ES-I3 (cell line): ENCODE results near the gene MVB12B.
"Not testable (repeated sequence)": the region's sequence is repeated elsewhere in the genome, so short reads cannot be mapped to it uniquely, and the experiment has no call there.

ENCODE experiments used
- H3K36me3 ChIP-seq: 2 replicates; pipeline ENCODE4 v1.6.1; 2013; ENCODE audit warnings: mild to moderate bottlenecking, low read length, control low read depth, moderate library complexity; ENCODE audit not compliant: insufficient read depth
- H3K4me1 ChIP-seq: 2 replicates; pipeline ENCODE4 v1.6.1; 2013; ENCODE audit warnings: mild to moderate bottlenecking, control low read depth, low read length; ENCODE audit not compliant: insufficient read depth
- H3K9ac ChIP-seq: 2 replicates; pipeline ENCODE4 v1.6.1; 2013; ENCODE audit warnings: low read depth, mild to moderate bottlenecking, low read length, moderate library complexity
- H3K9me3 ChIP-seq: 2 replicates; pipeline ENCODE4 v1.6.1; 2013; ENCODE audit warnings: mild to moderate bottlenecking, low read length, moderate library complexity; ENCODE audit not compliant: control insufficient read depth, insufficient read depth

MVB12B gene

GRCh38 chr9:126474206-126474765 lies 147.7 kb downstream of the MVB12B start:
- no peak overlapping the region for H3K9ac ChIP-seq
- no peaks in the 10 kb centered on the region for H3K9me3 ChIP-seq
- H3K36me3 ChIP-seq = no peaks in the 10 kb centered on the region
- peaks cover 12% of the 10 kb centered on the region for H3K4me1 ChIP-seq

- H3K9me3 ChIP-seq = no peaks in the 10 kb centered on the region
- H3K36me3 ChIP-seq = no peaks in the 10 kb centered on the region
- no peak overlapping the region for H3K9ac ChIP-seq
- peaks cover 12% of the 10 kb centered on the region for H3K4me1 ChIP-seq
Measured at GRCh38 chr9:126474786-126475485, 148.3 kb downstream of the MVB12B start.

GRCh38 chr9:126475933-126476555 lies 149.4 kb downstream of the MVB12B start:
- Histone ChIP-seq H3K4me1 (peaks cover 12% of the 10 kb centered on the region), H3K9me3 (no peaks in the 10 kb centered on the region), H3K9ac (no peak overlapping the region), H3K36me3 (no peaks in the 10 kb centered on the region)

GRCh38 chr9:126477432-126477831 lies 150.8 kb downstream of the MVB12B start:
- H3K9ac ChIP-seq, H3K36me3 ChIP-seq, H3K9me3 ChIP-seq, H3K4me1 ChIP-seq: not testable (repeated sequence)

- H3K4me1 ChIP-seq = no peaks in the 10 kb centered on the region
- no peaks in the 10 kb centered on the region for H3K36me3 ChIP-seq
- no peak overlapping the region for H3K9ac ChIP-seq
- H3K9me3 ChIP-seq = no peaks in the 10 kb centered on the region
Measured at GRCh38 chr9:126478216-126478981, 151.8 kb downstream of the MVB12B start.

- Histone ChIP-seq H3K4me1 (no peaks in the 10 kb centered on the region), H3K36me3 (no peaks in the 10 kb centered on the region)
Measured at GRCh38 chr9:126479515-126479914, 152.9 kb downstream of the MVB12B start.

GRCh38 chr9:126480813-126481212 lies 154.2 kb downstream of the MVB12B start:
- no peaks in the 10 kb centered on the region for H3K9me3 ChIP-seq
- no peaks in the 10 kb centered on the region for H3K4me1 ChIP-seq
- H3K9ac ChIP-seq = no peak overlapping the region
- H3K36me3 ChIP-seq = no peaks in the 10 kb centered on the region

More at GRCh38 chr9:126479515-126479914, 152.9 kb downstream of the MVB12B start:
- Histone ChIP-seq H3K9me3 (no peaks in the 10 kb centered on the region), H3K9ac (no peak overlapping the region)

- Histone ChIP-seq H3K9me3 (no peaks in the 10 kb centered on the region), H3K4me1 (no peaks in the 10 kb centered on the region), H3K9ac (no peak overlapping the region), H3K36me3 (no peaks in the 10 kb centered on the region)
Measured at GRCh38 chr9:126481862-126482261, 155.2 kb downstream of the MVB12B start.

- Histone ChIP-seq H3K36me3 (no peaks in the 10 kb centered on the region), H3K4me1 (no peaks in the 10 kb centered on the region), H3K9me3 (no peaks in the 10 kb centered on the region), H3K9ac (no peak overlapping the region; the same call in 1 of the 2 replicates)
Measured at GRCh38 chr9:126482361-126483044, 155.9 kb downstream of the MVB12B start.

GRCh38 chr9:126483468-126484073 lies 156.9 kb downstream of the MVB12B start:
- Histone ChIP-seq H3K4me1 (no peaks in the 10 kb centered on the region), H3K9me3 (no peaks in the 10 kb centered on the region), H3K36me3 (no peaks in the 10 kb centered on the region), H3K9ac (no peak overlapping the region)

- no peaks in the 10 kb centered on the region for H3K4me1 ChIP-seq
- no peaks in the 10 kb centered on the region for H3K9me3 ChIP-seq
- no peaks in the 10 kb centered on the region for H3K36me3 ChIP-seq
- no peak overlapping the region for H3K9ac ChIP-seq
Measured at GRCh38 chr9:126485662-126486061, 159.0 kb downstream of the MVB12B start.

GRCh38 chr9:126486276-126486675 lies 159.6 kb downstream of the MVB12B start:
- no peaks in the 10 kb centered on the region for H3K36me3 ChIP-seq

GRCh38 chr9:126487856-126488255 lies 161.2 kb downstream of the MVB12B start:
- peaks cover 5% of the 10 kb centered on the region; the same call in 1 of the 2 replicates for H3K4me1 ChIP-seq
- H3K9me3 ChIP-seq = no peaks in the 10 kb centered on the region
- H3K36me3 ChIP-seq = no peaks in the 10 kb centered on the region
- H3K9ac ChIP-seq = no peak overlapping the region

More at GRCh38 chr9:126486276-126486675, 159.6 kb downstream of the MVB12B start:
- Histone ChIP-seq H3K9ac (no peak overlapping the region), H3K4me1 (peaks cover 5% of the 10 kb centered on the region; the same call in 1 of the 2 replicates), H3K9me3 (no peaks in the 10 kb centered on the region)

- Histone ChIP-seq H3K36me3 (no peaks in the 10 kb centered on the region), H3K4me1 (peaks cover 5% of the 10 kb centered on the region; the same call in 1 of the 2 replicates), H3K9me3 (no peaks in the 10 kb centered on the region), H3K9ac (no peak overlapping the region)
Measured at GRCh38 chr9:126488310-126488709, 161.7 kb downstream of the MVB12B start.
